ENCODE data around the gene DNAJC6. TPM values are rescaled to one million over a fixed set of nuclear protein-coding genes. Genes with fewer than 3 reads are reported as not detected.

Gene DNAJC6
- total RNA-seq, 3 donors from 2014 or later (not counting 1 experiment from before 2014, with no cell fraction given), result 0.77 to 1.2 (median 0.89) TPM

- no peaks in the 10 kb centered on the region for H3K9me3 Mint-ChIP-seq
- TF ChIP-seq CTCF (IDR thresholded peaks at IDR 0.05), result no peak
- no peaks in the 10 kb centered on the region for H3K36me3 Mint-ChIP-seq
- intact Hi-C loops (cut with micrococcal nuclease), result no loop called here
- 94% methylated on average over 2 of the region's 2 CpGs for WGBS (ENCODE audit: insufficient coverage)
- DNase-seq (no peak), ATAC-seq (no peak)
- no peak overlapping the region for H3K4me3 ChIP-seq (ENCODE audit: low read length)
- H3K4me1 Mint-ChIP-seq, result peaks cover 0 to 15% of the 10 kb centered on the region in 2 donors
- no peaks in the 10 kb centered on the region for H3K9me3 ChIP-seq (ENCODE audit: control insufficient read depth, insufficient read depth, low read length)
- peaks cover 10% of the 10 kb centered on the region for H3K4me1 ChIP-seq (ENCODE audit: control insufficient read depth, insufficient read depth, low read length)
- no peak overlapping the region for H3K27ac Mint-ChIP-seq
- H3K36me3 ChIP-seq (ENCODE audit: control insufficient read depth, insufficient read depth, low read length), result no peaks in the 10 kb centered on the region
- H3K4me3 Mint-ChIP-seq, result no peak overlapping the region
- H3K27ac ChIP-seq (ENCODE audit: low read length), result no peak overlapping the region
- peaks cover 23 to 40% of the 10 kb centered on the region in 2 donors for H3K27me3 Mint-ChIP-seq (ENCODE audit: low read depth in 2 of 2)
- peaks cover 16% of the 10 kb centered on the region for H3K27me3 ChIP-seq (ENCODE audit: control insufficient read depth, insufficient read depth, low read length)
Observed at GRCh38 chr1:65269612-65270011, 39.7 kb upstream of the DNAJC6 start.

GRCh38 chr1:65276197-65276939, 33.0 kb upstream of the DNAJC6 start:
- H3K27ac Mint-ChIP-seq, result no peak overlapping the region
- no peak overlapping the region for H3K4me3 Mint-ChIP-seq
- H3K4me3 ChIP-seq (ENCODE audit: low read length), result no peak overlapping the region
- H3K36me3 ChIP-seq (ENCODE audit: control insufficient read depth, insufficient read depth, low read length), result no peaks in the 10 kb centered on the region
- WGBS (ENCODE audit: insufficient coverage), result 75% methylated on average over 1 of the region's 1 CpG
- H3K9me3 ChIP-seq (ENCODE audit: control insufficient read depth, insufficient read depth, low read length), result no peaks in the 10 kb centered on the region
- no peaks in the 10 kb centered on the region for H3K4me1 ChIP-seq (ENCODE audit: control insufficient read depth, insufficient read depth, low read length)
- no peaks in the 10 kb centered on the region for H3K9me3 Mint-ChIP-seq
- H3K27me3 ChIP-seq (ENCODE audit: control insufficient read depth, insufficient read depth, low read length), result no peaks in the 10 kb centered on the region
- H3K36me3 Mint-ChIP-seq, result no peaks in the 10 kb centered on the region
- ATAC-seq (no peak), DNase-seq (no peak)
- H3K27ac ChIP-seq (ENCODE audit: low read length), result no peak overlapping the region
- intact Hi-C loops (cut with micrococcal nuclease), result no loop called here
- peaks cover 28 to 43% of the 10 kb centered on the region in 2 donors for H3K27me3 Mint-ChIP-seq (ENCODE audit: low read depth in 2 of 2)
- no peaks in the 10 kb centered on the region for H3K4me1 Mint-ChIP-seq
- no peak for TF ChIP-seq CTCF (IDR thresholded peaks at IDR 0.05)

GRCh38 chr1:65277605-65278347, 31.6 kb upstream of the DNAJC6 start:
- no peak for TF ChIP-seq CTCF (IDR thresholded peaks at IDR 0.05)
- intact Hi-C loops (cut with micrococcal nuclease), result no loop called here
- no peaks in the 10 kb centered on the region for H3K36me3 Mint-ChIP-seq
- peaks cover 28 to 43% of the 10 kb centered on the region in 2 donors for H3K27me3 Mint-ChIP-seq (ENCODE audit: low read depth in 2 of 2)
- no peaks in the 10 kb centered on the region for H3K9me3 Mint-ChIP-seq
- ATAC-seq (no peak), DNase-seq (no peak)
- H3K27ac Mint-ChIP-seq, result no peak overlapping the region
- 82% methylated on average over 10 of the region's 10 CpGs for WGBS (ENCODE audit: insufficient coverage)
- H3K27ac ChIP-seq (ENCODE audit: low read length), result no peak overlapping the region
- no peaks in the 10 kb centered on the region for H3K27me3 ChIP-seq (ENCODE audit: control insufficient read depth, insufficient read depth, low read length)
- H3K36me3 ChIP-seq (ENCODE audit: control insufficient read depth, insufficient read depth, low read length), result no peaks in the 10 kb centered on the region
- H3K4me1 ChIP-seq (ENCODE audit: control insufficient read depth, insufficient read depth, low read length), result no peaks in the 10 kb centered on the region
- no peak overlapping the region for H3K4me3 Mint-ChIP-seq
- H3K9me3 ChIP-seq (ENCODE audit: control insufficient read depth, insufficient read depth, low read length), result no peaks in the 10 kb centered on the region
- H3K4me3 ChIP-seq (ENCODE audit: low read length), result no peak overlapping the region
- H3K4me1 Mint-ChIP-seq, result no peaks in the 10 kb centered on the region

Measured in natural killer cell (primary cell).